PC-3 (cell line): ENCODE measurements around the gene ZEB2. TPM values are rescaled to one million over a fixed set of nuclear protein-coding genes. Genes with fewer than 3 reads are reported as not detected.

Source experiments
- ATAC-seq: fragments of 200-7000 bp; cut with Tn5 transposase; 2 replicates; pipeline ENCODE4 v1.9.1; 2020; ENCODE audit warnings: mild to moderate bottlenecking, moderate library complexity
- BruUV-seq: library from RNA; stranded (reverse); fragments of 400-500 nt; replicated peaks from 2 replicates; lab custom pipeline; 2021; lab: Mats Ljungman, UMichigan
- CTCF ChIA-PET: fragments of 300-600 bp; sonication (Branson Sonifier 250); formaldehyde crosslinking; loops from one replicate; lab custom pipeline; 2022; ENCODE audit warnings: antibody characterized with exemption; lab: Charles Lee
- POLR2A ChIA-PET: fragments of 300-600 bp; sonication (Branson Sonifier 250); formaldehyde crosslinking; loops from one replicate; lab custom pipeline; 2022; ENCODE audit warnings: antibody characterized with exemption; ENCODE audit not compliant: unreplicated experiment; lab: Charles Lee
- DNase-seq: peaks from one replicate; pipeline ENCODE4 v3.0.0-alpha.2; 2015
- H2AFZ ChIP-seq: fragments of 300-600 bp; sonication (generic); 2 replicates; pipeline ENCODE4 v1.6.0; 2016; ENCODE audit warnings: antibody characterized with exemption, low read length
- H3F3A ChIP-seq: fragments of 300-600 bp; sonication (generic); one replicate; pipeline ENCODE4 v1.6.0; 2017; ENCODE audit warnings: antibody characterized with exemption, low read length, control low read depth, mild to moderate bottlenecking; ENCODE audit not compliant: unreplicated experiment
- H3K27ac ChIP-seq: fragments of 300-600 bp; sonication (generic); 2 replicates; pipeline ENCODE4 v1.5.1; 2016; ENCODE audit warnings: mild to moderate bottlenecking, low read length
- H3K27me3 ChIP-seq: fragments of 300-600 bp; sonication (generic); 2 replicates; pipeline ENCODE4 v1.6.1; 2016; ENCODE audit warnings: low read length, mixed read lengths
- H3K36me3 ChIP-seq: fragments of 300-600 bp; sonication (generic); 2 replicates; pipeline ENCODE4 v1.6.1; 2016; ENCODE audit warnings: low read depth, mixed run types, low read length, mixed read lengths
- H3K4me1 ChIP-seq: fragments of 300-600 bp; sonication (generic); 2 replicates; pipeline ENCODE4 v1.5.1; 2016; ENCODE audit warnings: low read length; ENCODE audit not compliant: insufficient read depth
- H3K4me2 ChIP-seq: fragments of 300-600 bp; sonication (generic); 2 replicates; pipeline ENCODE4 v1.6.0; 2016; ENCODE audit warnings: low read length
- H3K4me3 ChIP-seq: fragments of 300-600 bp; sonication (generic); 2 replicates; pipeline ENCODE4 v1.5.1; 2016; ENCODE audit warnings: mild to moderate bottlenecking, low read length, mixed read lengths
- H3K79me2 ChIP-seq: fragments of 300-600 bp; sonication (generic); 2 replicates; pipeline ENCODE4 v1.6.1; 2017; ENCODE audit warnings: low read length, mixed read lengths
- H3K9ac ChIP-seq: fragments of 300-600 bp; sonication (generic); 2 replicates; pipeline ENCODE4 v1.6.0; 2016; ENCODE audit warnings: mild to moderate bottlenecking, low read length
- H3K9me2 ChIP-seq: fragments of 300-600 bp; sonication (generic); replicated peaks from 2 replicates; pipeline ENCODE4 v1.6.1; 2016; ENCODE audit warnings: mixed run types, low read length, mixed read lengths
- H3K9me3 ChIP-seq: fragments of 300-600 bp; sonication (generic); 2 replicates; pipeline ENCODE4 v1.6.1; 2016; ENCODE audit warnings: low read length, mixed read lengths
- H4K20me1 ChIP-seq: fragments of 300-600 bp; sonication (generic); 2 replicates; pipeline ENCODE4 v1.6.1; 2016; ENCODE audit warnings: low read length, mixed read lengths
- CTCF ChIP-seq: fragments of 300-600 bp; sonication (generic); conservative IDR thresholded peaks from 2 replicates; pipeline ENCODE4 v1.5.1; 2017; ENCODE audit warnings: antibody characterized with exemption, low read depth, mild to moderate bottlenecking, low read length
- EZH2 ChIP-seq: fragments of 300-600 bp; sonication (generic); IDR thresholded peaks from one replicate; pipeline ENCODE4 v1.6.1; 2017; ENCODE audit warnings: antibody characterized with exemption, mild to moderate bottlenecking, low read length; ENCODE audit not compliant: unreplicated experiment
- EZH2phosphoT487 ChIP-seq: fragments of 300-600 bp; sonication (generic); IDR thresholded peaks from 2 replicates; pipeline ENCODE4 v1.6.1; 2018; ENCODE audit warnings: mild to moderate bottlenecking, antibody characterized with exemption, low read length, borderline replicate concordance
- intact Hi-C: fragments of 100-400 bp; cut with micrococcal nuclease; formaldehyde crosslinking; loops from 2 replicates; pipeline ENCODE4 v1.9.0; 2023
- total RNA-seq: library from RNA; depleted of rRNA; stranded (reverse); fragments of >200 nt; gene quantifications from 2 replicates; pipeline ENCODE4 v1.2.3, GENCODE V29; 2014

ZEB2 gene
- total RNA-seq, 1 experiment from 2014 or later = 1.1 TPM

GRCh38 chr2:144454466-144455287 is 65.2 kb downstream of the ZEB2 start:
- Histone ChIP-seq H3K27ac (no peak overlapping the region), H3F3A (no peaks in the 10 kb centered on the region)

GRCh38 chr2:144453486-144454158 is 66.3 kb downstream of the ZEB2 start:
- H2AFZ ChIP-seq = no peak overlapping the region
- ChIA-PET CTCF (no interaction called here), POLR2A (no interaction called here)
- H3K36me3 ChIP-seq = no peaks in the 10 kb centered on the region
- no TSS peak for BruUV-seq
- no peaks in the 10 kb centered on the region for H3F3A ChIP-seq
- no peak overlapping the region for H3K9ac ChIP-seq
- H3K4me2 ChIP-seq = no peak overlapping the region
- TF ChIP-seq EZH2 = no peak
- no peak for TF ChIP-seq CTCF
- no peak for TF ChIP-seq EZH2phosphoT487
- no peaks in the 10 kb centered on the region for H3K9me2 ChIP-seq
- H3K79me2 ChIP-seq = no peaks in the 10 kb centered on the region
- intact Hi-C loops = no loop called here
- no peaks in the 10 kb centered on the region for H3K27me3 ChIP-seq
- H3K9me3 ChIP-seq = no peaks in the 10 kb centered on the region
- ATAC-seq (no peak), DNase-seq (no peak)
- H3K4me3 ChIP-seq = no peak overlapping the region
- no peak overlapping the region for H3K27ac ChIP-seq
- H3K4me1 ChIP-seq = no peaks in the 10 kb centered on the region
- H4K20me1 ChIP-seq = no peaks in the 10 kb centered on the region

More at GRCh38 chr2:144454466-144455287, 65.2 kb downstream of the ZEB2 start:
- ATAC-seq (no peak), DNase-seq (no peak)
- no peak overlapping the region for H3K4me3 ChIP-seq
- ChIA-PET CTCF (no interaction called here), POLR2A (no interaction called here)
- H2AFZ ChIP-seq = no peak overlapping the region
- no peaks in the 10 kb centered on the region for H3K79me2 ChIP-seq
- no peaks in the 10 kb centered on the region for H3K27me3 ChIP-seq
- H3K36me3 ChIP-seq = no peaks in the 10 kb centered on the region
- H3K9me3 ChIP-seq = no peaks in the 10 kb centered on the region
- H3K4me1 ChIP-seq = no peaks in the 10 kb centered on the region
- intact Hi-C loops = no loop called here
- H3K9ac ChIP-seq = no peak overlapping the region
- no peak overlapping the region for H3K4me2 ChIP-seq
- no peaks in the 10 kb centered on the region for H4K20me1 ChIP-seq
- no peaks in the 10 kb centered on the region for H3K9me2 ChIP-seq
- BruUV-seq = no TSS peak
- TF ChIP-seq EZH2 = no peak
- no peak for TF ChIP-seq EZH2phosphoT487
- no peak for TF ChIP-seq CTCF
